SK-N-SH (cell line): Measurements from ENCODE around the gene MRPL43. TPM values are rescaled to one million over a fixed set of nuclear protein-coding genes. Genes with fewer than 3 reads are reported as not detected.

Source experiments
- CTCF ChIA-PET: fragments of 300-600, 350-600 bp; formaldehyde crosslinking; extraction: SDS; loops from one replicate; lab custom pipeline; 2021; lab: Yijun Ruan, JAX
- POLR2A ChIA-PET: fragments of 350-600 bp; sonication (Branson Sonifier 250); formaldehyde crosslinking; extraction: SDS; loops from one replicate; lab custom pipeline; 2020; ENCODE audit warnings: antibody characterized with exemption, inconsistent platforms; lab: Yijun Ruan, JAX
- DNase-seq: peaks from one replicate; pipeline ENCODE4 v3.0.0; 2012
- H2AFZ ChIP-seq: fragments of 200-600 bp; sonication (generic); 2 replicates; pipeline ENCODE4 v1.8.1; 2016; ENCODE audit warnings: antibody characterized with exemption, mild to moderate bottlenecking, low read depth
- H3F3A ChIP-seq: fragments of 200-600 bp; sonication (generic); replicated peaks from 2 replicates; pipeline ENCODE3; 2016; ENCODE audit warnings: antibody characterized with exemption, mild to moderate bottlenecking; ENCODE audit not compliant: insufficient read depth
- H3K27ac ChIP-seq, 2 experiments: fragments of 200-500 bp in 1 of 2; fragments of 200-600 bp in 1 of 2; sonication (Bioruptor generic) in 1 of 2; sonication (generic), shearing (Covaris generic) in 1 of 2; 2 replicates each; pipeline versions ENCODE4 v1.5.1 to v1.6.1; 2014 to 2016; ENCODE audit warnings: low read depth in 2 of 2, inconsistent platforms in 1 of 2, low read length in 1 of 2, mild to moderate bottlenecking in 1 of 2, mixed read lengths in 1 of 2
- H3K27me3 ChIP-seq: fragments of 200-600 bp; sonication (generic), shearing (Covaris generic); 2 replicates; pipeline ENCODE4 v1.6.1; 2016; ENCODE audit warnings: mixed run types; ENCODE audit not compliant: insufficient read depth
- H3K36me3 ChIP-seq, 2 experiments: fragments of 200-500 bp in 1 of 2; fragments of 200-600 bp in 1 of 2; sonication (Bioruptor generic) in 1 of 2; sonication (generic) in 1 of 2; replicated peaks in 1 of 2; 2 replicates each; pipeline versions ENCODE3 to v1.5.1; 2014 to 2016; ENCODE audit warnings: low read length in 1 of 2, mild to moderate bottlenecking in 1 of 2; ENCODE audit not compliant: insufficient read depth in 2 of 2, control insufficient read depth in 1 of 2
- H3K4me1 ChIP-seq, 2 experiments: fragments of 200-500 bp in 1 of 2; fragments of 200-600 bp in 1 of 2; sonication (Bioruptor generic) in 1 of 2; sonication (generic), shearing (Covaris generic) in 1 of 2; 2 replicates each; pipeline versions ENCODE4 v1.5.1 to v1.6.1; 2014 to 2016; ENCODE audit warnings: low read depth in 1 of 2, low read length in 1 of 2, mixed run types in 1 of 2; ENCODE audit not compliant: insufficient read depth in 2 of 2, control insufficient read depth in 1 of 2
- H3K4me2 ChIP-seq: fragments of 200-600 bp; sonication (generic), shearing (Covaris generic); 2 replicates; pipeline ENCODE4 v1.6.1; 2017; ENCODE audit warnings: mixed run types
- H3K4me3 ChIP-seq, 2 experiments: fragments of 200-500 bp in 1 of 2; fragments of 200-600 bp in 1 of 2; sonication (Bioruptor generic) in 1 of 2; sonication (generic), shearing (Covaris generic) in 1 of 2; 2 replicates each; pipeline versions ENCODE4 v1.5.1 to v1.8.1; 2014 to 2016; ENCODE audit warnings: low read depth in 2 of 2, inconsistent platforms in 1 of 2, low read length in 1 of 2, mild to moderate bottlenecking in 1 of 2, mixed read lengths in 1 of 2, moderate library complexity in 1 of 2
- H3K79me2 ChIP-seq: fragments of 200-600 bp; sonication (generic); 2 replicates; pipeline ENCODE4 v1.8.1; 2017; ENCODE audit warnings: mild to moderate bottlenecking; ENCODE audit not compliant: insufficient read depth
- H3K9ac ChIP-seq: fragments of 200-600 bp; sonication (generic); 2 replicates; pipeline ENCODE4 v1.6.1; 2017; ENCODE audit warnings: mixed run types
- H3K9me2 ChIP-seq: fragments of 200-600 bp; sonication (generic); 2 replicates; pipeline ENCODE4 v1.6.1; 2017; ENCODE audit warnings: mixed run types
- H3K9me3 ChIP-seq: fragments of 200-600 bp; sonication (generic); 2 replicates; pipeline ENCODE4 v1.6.1; 2017; ENCODE audit warnings: mixed run types, mild to moderate bottlenecking, moderate library complexity
- H4K20me1 ChIP-seq: fragments of 200-600 bp; sonication (generic); 2 replicates; pipeline ENCODE4 v1.6.1; 2017; ENCODE audit warnings: mild to moderate bottlenecking, mixed run types; ENCODE audit not compliant: insufficient read depth
- EZH2phosphoT487 ChIP-seq: fragments of 200-600 bp; sonication (generic); IDR thresholded peaks from 2 replicates; pipeline ENCODE4 v1.6.1; 2017; ENCODE audit warnings: low read depth, mixed run types, mild to moderate bottlenecking, antibody characterized with exemption, moderate library complexity, borderline replicate concordance
- FOXM1 ChIP-seq: IDR thresholded peaks from 2 replicates; pipeline ENCODE4 v1.4.0; 2012; ENCODE audit warnings: low read depth, mild to moderate bottlenecking
- IRF3 ChIP-seq: fragments of 150-350 bp; IDR thresholded peaks from 2 replicates; pipeline ENCODE4 v1.6.1; 2016; ENCODE audit warnings: mild to moderate bottlenecking, low read depth, low read length
- JUND ChIP-seq: IDR thresholded peaks from 2 replicates; pipeline ENCODE4 v1.4.0; 2012
- RCOR1 ChIP-seq: fragments of 150-350 bp; IDR thresholded peaks from 2 replicates; pipeline ENCODE4 v1.6.1; 2017; ENCODE audit warnings: antibody characterized with exemption, low read length
- REST ChIP-seq: IDR thresholded peaks from 2 replicates; pipeline ENCODE4 v1.6.1; 2012; ENCODE audit warnings: mild to moderate bottlenecking, low read depth, low read length, moderate library complexity
- SIN3A ChIP-seq: IDR thresholded peaks from 2 replicates; pipeline ENCODE4 v1.6.1; 2012; ENCODE audit warnings: low read depth, mild to moderate bottlenecking, low read length, moderate library complexity, borderline replicate concordance
- SMC3 ChIP-seq: IDR thresholded peaks from 2 replicates; pipeline ENCODE4 v1.6.1; 2012; ENCODE audit warnings: low read depth, low read length, improper control_type of control experiment
- TEAD4 ChIP-seq: IDR thresholded peaks from 2 replicates; pipeline ENCODE4 v1.4.0; 2012; ENCODE audit warnings: mild to moderate bottlenecking, borderline replicate concordance; ENCODE audit not compliant: insufficient read depth
- WGBS: methylation state at CpG from one replicate; pipeline ENCODE4 v1.1.6; 2017; ENCODE audit warnings: low lambda C conversion rate; 5-methylcytosine and 5-hydroxymethylcytosine counted together
- polyA plus RNA-seq, 3 experiments: library from polyadenylated mRNA; depleted of rRNA; stranded (reverse); fragments of >200 nt; gene quantifications; 2 replicates each; pipeline ENCODE4 v1.2.3, GENCODE V29; 2012
- TF ChIP-seq, protein P1 (sequence below): fragments of 150-350 bp; IDR thresholded peaks from 2 replicates; pipeline ENCODE4 v1.6.1; 2017; ENCODE audit warnings: antibody characterized with exemption, low read length, low read depth, borderline replicate concordance
- TF ChIP-seq, protein P2 (sequence below): IDR thresholded peaks from 2 replicates; pipeline ENCODE4 v1.4.0; 2012; ENCODE audit warnings: low read depth, borderline replicate concordance

MRPL43 gene
- polyA plus RNA-seq, 1 of the 3 experiments (the other 2 are of a cell fraction) = 208 TPM

DNA sequence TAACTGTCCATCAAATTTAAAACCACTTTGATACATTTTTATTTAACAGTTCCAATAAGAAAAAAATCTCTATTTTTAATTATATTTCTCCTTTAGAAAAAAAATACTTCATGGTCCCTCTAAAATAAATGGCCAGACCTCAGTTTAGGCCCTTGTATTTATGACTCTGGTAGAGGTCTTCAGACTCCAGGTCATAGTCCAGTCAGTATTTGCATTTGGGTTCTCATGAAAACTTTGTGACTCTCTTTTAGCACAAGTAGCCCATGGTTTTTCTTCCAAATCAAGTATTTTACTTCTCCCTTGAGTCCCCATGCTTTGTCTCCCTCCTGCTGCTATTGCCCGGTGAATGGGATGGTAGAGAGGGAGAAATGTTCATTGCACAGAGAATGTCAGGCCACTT lies 23.5 kb downstream of the MRPL43 start:
- H3K9me2 ChIP-seq = no peaks in the 10 kb centered on the region

DNA sequence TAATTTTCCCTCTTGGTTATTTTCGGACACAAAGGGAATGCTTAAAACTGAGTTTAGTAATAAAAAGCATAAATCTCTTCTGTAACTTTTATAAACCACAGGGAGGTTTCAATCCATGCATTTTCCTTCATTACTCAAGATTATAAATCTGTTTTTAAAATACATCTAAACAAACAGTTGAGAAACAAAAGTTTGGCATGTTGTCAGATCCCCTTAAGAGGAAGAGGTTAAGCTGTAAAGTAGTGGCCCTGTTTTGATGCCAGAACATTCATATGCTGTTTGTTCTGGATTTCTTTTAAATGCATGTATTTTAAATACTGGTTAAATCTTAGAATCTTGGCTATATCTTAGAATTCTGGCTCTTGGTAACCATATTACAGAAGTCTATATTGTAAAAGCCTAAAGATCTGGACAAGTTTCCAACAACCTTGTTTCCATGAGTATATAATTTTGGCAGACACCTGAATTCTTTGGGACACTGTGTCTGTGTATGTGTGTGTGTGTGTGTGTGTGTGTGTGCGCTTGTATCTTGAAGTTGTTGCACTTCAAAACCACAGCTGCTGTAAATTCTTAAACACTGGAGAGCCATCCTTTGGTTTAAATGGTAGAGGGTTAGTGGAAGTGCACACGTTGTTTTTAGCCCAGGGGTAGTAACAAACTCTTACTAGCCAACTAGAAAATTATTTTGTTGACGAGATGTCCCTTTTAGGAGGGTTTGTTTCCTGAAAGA lies 24.8 kb downstream of the MRPL43 start:
- CTCF ChIA-PET = interaction anchor here (1.2 to 3.8 kb wide), 2 partner anchors 52 to 443 kb away, joined by 3 to 15 read pairs; partner anchors contain the start of gene SEC31B
- POLR2A ChIA-PET = no interaction called here

More for the DNA sequence above, 23.5 kb downstream of the MRPL43 start:
- H3K9ac ChIP-seq = no peak overlapping the region
- no peaks in the 10 kb centered on the region for H3K79me2 ChIP-seq
- H3F3A ChIP-seq = peaks cover 7% of the 10 kb centered on the region
- no peaks in the 10 kb centered on the region for H3K27me3 ChIP-seq
- H3K4me1 ChIP-seq = peaks cover 2 to 4% of the 10 kb centered on the region in 2 experiments; a peak in 2 of 4 replicates
- H3K4me3 ChIP-seq = no peak overlapping the region
- WGBS = 94% methylated on average over 1 of the region's 1 CpG
- H2AFZ ChIP-seq = no peak overlapping the region
- H3K36me3 ChIP-seq = peaks cover 61 to 71% of the 10 kb centered on the region in 2 experiments
- TF ChIP-seq SMC3 (no peak), IRF3 (no peak)
- TF ChIP-seq, protein P1, sequence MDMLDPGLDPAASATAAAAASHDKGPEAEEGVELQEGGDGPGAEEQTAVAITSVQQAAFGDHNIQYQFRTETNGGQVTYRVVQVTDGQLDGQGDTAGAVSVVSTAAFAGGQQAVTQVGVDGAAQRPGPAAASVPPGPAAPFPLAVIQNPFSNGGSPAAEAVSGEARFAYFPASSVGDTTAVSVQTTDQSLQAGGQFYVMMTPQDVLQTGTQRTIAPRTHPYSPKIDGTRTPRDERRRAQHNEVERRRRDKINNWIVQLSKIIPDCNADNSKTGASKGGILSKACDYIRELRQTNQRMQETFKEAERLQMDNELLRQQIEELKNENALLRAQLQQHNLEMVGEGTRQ = no peak
- H3K9me3 ChIP-seq = no peaks in the 10 kb centered on the region
- H3K4me2 ChIP-seq = no peak overlapping the region
- no peaks in the 10 kb centered on the region for H4K20me1 ChIP-seq
- ChIA-PET POLR2A (no interaction called here), CTCF (interaction anchor here (1.1 to 3.8 kb wide), 2 partner anchors 43 to 50 kb away, joined by 4 to 15 read pairs; no protein-coding TSS in a partner anchor)
- no peak for DNase-seq
- no peak overlapping the region for H3K27ac ChIP-seq

More for the DNA sequence above, 24.8 kb downstream of the MRPL43 start:
- Histone ChIP-seq H2AFZ (no peak overlapping the region), H3K36me3 (peaks cover 70 to 80% of the 10 kb centered on the region in 2 experiments), H3F3A (peaks cover 7% of the 10 kb centered on the region), H3K79me2 (no peaks in the 10 kb centered on the region), H3K4me1 (no peaks in the 10 kb centered on the region), H3K9ac (no peak overlapping the region), H3K4me3 (no peak overlapping the region), H3K9me2 (no peaks in the 10 kb centered on the region), H3K27me3 (no peaks in the 10 kb centered on the region), H3K9me3 (no peaks in the 10 kb centered on the region), H3K4me2 (no peak overlapping the region), H3K27ac (no peak overlapping the region)
- no peak for DNase-seq
- WGBS = 88% methylated on average over 4 of the region's 4 CpGs
- TF ChIP-seq SIN3A (no peak), TEAD4 (no peak), RCOR1 (no peak), EZH2phosphoT487 (no peak), JUND (no peak), FOXM1 (no peak), REST (no peak), SMC3 (no peak)
- TF ChIP-seq, protein P2, sequence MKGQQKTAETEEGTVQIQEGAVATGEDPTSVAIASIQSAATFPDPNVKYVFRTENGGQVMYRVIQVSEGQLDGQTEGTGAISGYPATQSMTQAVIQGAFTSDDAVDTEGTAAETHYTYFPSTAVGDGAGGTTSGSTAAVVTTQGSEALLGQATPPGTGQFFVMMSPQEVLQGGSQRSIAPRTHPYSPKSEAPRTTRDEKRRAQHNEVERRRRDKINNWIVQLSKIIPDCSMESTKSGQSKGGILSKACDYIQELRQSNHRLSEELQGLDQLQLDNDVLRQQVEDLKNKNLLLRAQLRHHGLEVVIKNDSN = no peak
- TF ChIP-seq, all 33 proteins: peak for 0
- H4K20me1 ChIP-seq = no peaks in the 10 kb centered on the region
